DMS53 treated with DMSO at 0.1 percent for 48 hours (cell line): ENCODE results near the gene HSDL2.

ENCODE experiments used
- DNase-seq: peaks from one replicate; lab custom pipeline; 2025; ENCODE audit not compliant: unreplicated experiment; lab: John Stamatoyannopoulos, UW

Gene HSDL2

GRCh38 chr9:112380102-112380824 lies at the start of gene HSDL2:
HSDL2 (plus strand) TSS chr9:112380108; CDS start chr9:112380164, 56 bp downstream.
- no peak for DNase-seq

- DNase-seq, result no peak
Observed at GRCh38 chr9:112331674-112331952, 48.3 kb upstream of the HSDL2 start.

DNA sequence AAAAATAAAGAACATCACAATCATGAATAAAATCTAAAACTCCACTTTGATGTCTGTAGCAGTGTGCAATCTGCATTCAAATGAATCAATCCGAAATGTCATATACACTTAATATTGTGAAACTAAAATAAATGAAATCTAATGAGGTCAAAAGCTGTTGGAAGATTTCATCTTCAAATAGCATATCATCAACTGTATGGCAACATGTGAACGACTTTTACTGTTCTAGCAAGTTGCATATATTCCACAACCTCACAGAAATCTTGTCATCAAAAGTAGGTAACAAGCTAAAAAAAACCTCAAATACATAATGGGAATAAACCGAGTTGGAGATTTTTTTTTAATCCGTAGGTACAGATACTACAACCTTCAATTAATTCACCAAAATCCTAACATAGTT lies 47.7 kb upstream of the HSDL2 start:
- no peak for DNase-seq

GRCh38 chr9:112332674-112332976 lies 47.3 kb upstream of the HSDL2 start:
- DNase-seq, result no peak

- DNase-seq, result peak; percentile 46
Observed at GRCh38 chr9:112332977-112333638, 46.8 kb upstream of the HSDL2 start, which contains the start of gene PTBP3. PTBP3 (minus strand) TSS chr9:112333619; CDS start chr9:112297865, 35,754 bp downstream.

DNA sequence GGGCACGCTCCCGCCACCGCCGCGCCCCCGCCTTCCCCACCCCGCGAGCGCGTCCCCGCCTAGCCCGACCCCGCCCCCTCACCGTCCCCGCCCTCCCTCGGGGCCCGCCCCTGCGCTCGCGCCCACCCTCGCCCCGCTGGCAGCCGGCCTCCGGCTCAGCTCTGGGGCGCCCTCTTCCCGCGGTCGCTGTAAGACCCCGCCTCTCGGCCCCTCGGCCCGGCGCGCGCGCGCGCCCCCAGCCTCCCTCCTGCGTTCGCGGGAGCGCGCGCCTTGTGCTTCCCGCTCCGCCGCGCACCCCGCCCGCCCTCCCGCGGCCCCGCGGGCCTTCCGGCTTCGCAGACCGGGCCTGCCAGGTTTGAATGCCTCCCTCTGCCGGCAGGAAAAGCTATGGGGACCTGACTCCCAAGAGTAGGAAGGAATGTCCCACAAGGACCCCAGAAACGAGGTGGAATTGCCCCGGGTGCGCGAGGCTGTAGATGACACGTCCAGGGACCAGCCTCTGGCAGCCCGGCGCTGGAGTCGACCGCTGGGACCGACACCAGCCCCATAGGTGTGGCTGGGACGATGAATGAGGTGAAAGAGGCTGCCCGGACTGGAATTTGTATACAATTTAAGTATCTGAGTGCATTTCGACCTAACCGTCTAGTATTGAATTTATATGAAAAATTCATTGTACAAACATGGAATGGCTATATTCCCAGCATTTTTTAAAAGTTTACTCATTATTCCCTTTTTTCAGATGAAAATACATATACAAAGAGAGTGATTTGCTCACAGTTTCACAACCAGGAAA lies 46.1 kb upstream of the HSDL2 start:
- peak; percentile 67 for DNase-seq

GRCh38 chr9:112334432-112334841 lies 45.5 kb upstream of the HSDL2 start:
- peak; percentile 39 for DNase-seq

DNA sequence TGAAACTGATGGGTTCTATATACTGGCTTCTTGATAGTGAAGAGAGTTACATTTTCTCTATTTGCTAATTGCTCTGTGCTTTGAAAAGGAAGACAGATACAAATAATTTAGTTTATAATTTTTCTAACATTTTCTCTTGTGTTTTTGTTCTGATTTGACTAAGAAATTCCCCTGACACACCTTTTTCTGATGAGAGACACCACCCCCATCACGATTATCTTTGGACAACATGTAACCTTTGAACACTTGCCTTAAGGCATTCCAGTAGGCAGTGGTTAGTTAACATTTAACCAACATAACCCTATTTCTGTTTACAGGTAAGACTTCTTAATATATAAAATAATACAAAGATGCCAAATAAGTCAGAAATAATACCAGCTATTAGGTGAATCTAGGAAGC lies 42.4 kb upstream of the HSDL2 start:
- no peak for DNase-seq

GRCh38 chr9:112338561-112338960 lies 41.3 kb upstream of the HSDL2 start:
- no peak for DNase-seq

- no peak for DNase-seq
Observed at GRCh38 chr9:112339886-112340285, 40.0 kb upstream of the HSDL2 start.

DNA sequence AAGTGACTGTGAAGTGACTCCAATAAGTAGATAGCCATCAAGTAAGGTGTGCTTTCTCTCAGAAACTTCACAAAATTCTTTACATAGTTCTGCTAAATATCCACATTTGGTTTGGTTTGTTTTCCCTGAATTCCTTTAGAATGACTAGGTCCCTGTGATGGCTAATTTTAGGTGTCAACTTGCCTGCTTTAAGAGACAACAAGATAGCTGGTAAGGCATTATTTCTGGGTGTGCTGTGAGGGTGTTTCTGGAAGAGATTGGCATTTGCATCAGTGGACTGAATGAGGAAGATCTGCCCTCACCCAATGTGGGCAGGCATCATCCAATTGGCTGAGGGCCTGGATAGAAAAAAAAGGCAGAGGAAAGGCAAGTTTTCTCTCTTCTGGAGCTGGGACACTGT lies 38.2 kb upstream of the HSDL2 start:
- DNase-seq, result no peak

- peak; percentile 87 for DNase-seq
Observed at GRCh38 chr9:112348257-112349007, 31.5 kb upstream of the HSDL2 start.

GRCh38 chr9:112349008-112349333 lies 30.9 kb upstream of the HSDL2 start:
- DNase-seq, result no peak

DNA sequence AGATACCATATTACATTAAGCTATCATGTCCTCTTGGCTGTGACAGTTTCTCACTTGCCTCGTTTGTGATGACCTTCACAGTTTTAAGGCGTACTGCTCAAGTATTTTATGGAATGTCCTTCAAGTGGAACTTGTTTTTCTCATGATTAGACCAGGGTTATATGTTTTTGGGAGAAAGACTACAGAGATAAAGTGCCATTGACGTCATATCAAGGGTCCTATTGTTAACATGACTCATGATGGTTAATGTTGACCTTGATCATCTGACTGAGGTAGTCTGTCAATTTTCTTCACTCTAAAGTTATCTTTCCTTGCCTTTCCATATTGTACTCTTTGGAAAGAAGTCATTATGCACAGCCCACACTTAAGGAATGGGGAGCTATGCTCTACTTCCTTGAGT lies 28.7 kb upstream of the HSDL2 start:
- DNase-seq, result no peak

DNA sequence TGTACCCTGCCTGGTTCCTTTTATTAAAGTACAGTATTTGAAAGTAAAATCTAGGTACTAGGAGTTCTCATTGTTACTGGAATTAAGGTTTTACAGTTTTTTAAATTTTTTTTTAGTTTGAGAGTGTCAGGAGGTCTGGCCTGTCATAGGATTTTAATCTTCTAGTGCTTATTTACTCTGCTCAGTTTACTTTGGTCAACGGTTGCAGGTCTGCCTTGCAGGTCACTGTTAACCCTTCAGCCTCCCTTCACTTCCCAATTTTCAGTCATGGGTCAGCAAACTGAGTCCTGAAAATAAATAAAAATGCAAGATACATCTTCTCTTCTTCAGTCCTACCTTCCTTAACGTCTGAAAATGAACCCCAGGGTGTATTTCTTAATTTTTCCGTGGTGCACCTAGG lies 27.7 kb upstream of the HSDL2 start:
- no peak for DNase-seq

- DNase-seq, result no peak
Observed at GRCh38 chr9:112354081-112354743, 25.7 kb upstream of the HSDL2 start.

GRCh38 chr9:112355427-112355897 lies 24.4 kb upstream of the HSDL2 start:
- DNase-seq, result no peak

DNA sequence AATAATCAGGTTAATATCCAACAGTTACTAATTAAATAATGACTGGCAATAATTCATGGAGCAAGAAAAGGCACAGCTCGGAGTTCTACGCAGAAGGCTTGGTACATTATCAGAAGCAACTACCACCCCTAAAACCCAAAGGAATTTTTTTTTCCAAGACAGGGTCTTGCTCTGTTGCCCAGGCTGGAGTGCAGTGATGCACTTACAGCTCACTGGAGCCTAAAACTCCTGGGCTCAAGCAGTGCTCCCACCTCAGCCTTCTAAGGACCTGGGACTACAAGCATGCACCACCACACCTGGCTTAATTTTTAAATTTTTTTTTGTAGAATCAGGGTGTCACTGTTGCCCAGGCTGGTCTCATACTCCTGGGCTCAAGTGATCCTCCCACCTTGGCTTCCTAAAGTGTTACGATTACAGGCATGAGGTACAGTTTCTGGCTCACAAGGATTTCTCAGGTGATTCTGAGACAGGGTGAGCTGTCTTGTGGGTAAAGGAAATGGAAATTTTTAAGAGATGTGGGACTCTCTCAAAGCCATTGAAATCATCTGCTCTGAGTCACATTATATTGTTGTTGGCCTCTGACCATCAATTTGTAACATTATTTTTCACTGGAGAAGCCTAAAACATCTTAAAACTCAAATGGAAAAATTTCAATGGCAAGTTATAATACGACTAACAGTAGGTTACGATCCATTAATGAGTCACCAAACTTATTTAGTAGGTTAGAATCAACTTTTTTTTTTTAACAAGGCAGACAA lies 19.7 kb upstream of the HSDL2 start:
- no peak for DNase-seq

DNA sequence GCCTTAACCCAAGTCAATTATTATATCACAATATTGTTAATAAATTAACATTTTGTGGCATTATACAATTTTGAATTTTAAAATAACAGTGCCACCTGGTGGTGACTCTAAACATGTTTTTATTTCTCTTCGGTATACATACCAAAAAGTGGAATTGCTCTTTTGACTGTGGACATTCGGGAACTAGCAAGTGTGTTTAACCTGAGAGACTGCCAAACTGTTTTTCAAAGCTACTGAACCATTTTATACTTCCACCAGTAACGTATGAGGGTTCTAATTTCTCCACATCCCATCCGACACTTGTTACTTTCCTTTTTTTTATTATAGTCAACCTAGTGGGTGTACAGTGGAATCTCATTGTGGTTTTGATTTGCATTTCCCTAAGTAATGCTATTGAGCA lies 18.3 kb upstream of the HSDL2 start:
- peak; percentile 46 for DNase-seq

DNA sequence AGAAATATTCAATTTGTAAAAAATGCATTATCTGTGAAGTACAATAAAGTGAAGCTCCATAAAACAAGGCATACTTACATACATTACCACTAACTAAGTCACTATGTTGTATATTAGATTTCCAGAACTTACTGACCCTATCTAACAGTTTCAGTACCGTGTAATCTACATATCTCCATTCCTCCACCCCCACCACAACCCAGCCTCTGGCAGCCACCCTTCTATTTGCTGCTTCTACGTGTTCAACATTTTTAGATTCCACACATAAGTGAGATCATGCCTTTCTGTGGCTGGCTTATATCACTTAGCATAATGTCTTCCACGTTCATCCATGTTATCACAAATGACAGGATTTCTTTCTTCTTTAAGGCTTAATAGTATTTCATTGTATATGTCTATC lies 15.1 kb upstream of the HSDL2 start:
- no peak for DNase-seq
